Measurements from ENCODE around the gene IVD.

- TF ChIP-seq CTCF (conservative IDR thresholded peaks at IDR 0.05; ENCODE audit: low read depth, low read length) (no peak), MXI1 (IDR thresholded peaks at IDR 0.05; ENCODE audit: borderline replicate concordance, low read depth, low read length) (no peak), SMC3 (IDR thresholded peaks at IDR 0.05; ENCODE audit: low read depth, low read length) (no peak), MAFK (IDR thresholded peaks at IDR 0.05; ENCODE audit: low read depth, low read length) (no peak), POLR2A (IDR thresholded peaks at IDR 0.05; ENCODE audit: low read depth, low read length) (no peak), USF2 (IDR thresholded peaks at IDR 0.05; ENCODE audit: low read depth, low read length) (no peak)
Measured at GRCh38 chr15:40425681-40426080, 20.1 kb downstream of the IVD start.

Measured in IMR-90 (cell line).